ENCODE data around the gene FRMPD2.

FRMPD2 gene

GRCh38 chr10:48287417-48288391, 13.2 kb upstream of the FRMPD2 start:
- DNase-seq: no peak

- no peak for DNase-seq
These were observed 11.9 kb upstream of the FRMPD2 start for GRCh38 chr10:48286356-48286755.

GRCh38 chr10:48285710-48286109, 11.2 kb upstream of the FRMPD2 start:
- no peak for DNase-seq

- peak in 1 of 2 donors; percentile 42 for DNase-seq
These were observed 10.3 kb upstream of the FRMPD2 start for GRCh38 chr10:48284811-48285210.

GRCh38 chr10:48284002-48284546, 9.6 kb upstream of the FRMPD2 start:
- no peak for DNase-seq

- peak in 1 of 2 donors; percentile 37 for DNase-seq
These were observed 8.3 kb upstream of the FRMPD2 start for GRCh38 chr10:48282829-48283228.

- peak in 1 of 2 donors; percentile 10 for DNase-seq
These were observed 7.2 kb upstream of the FRMPD2 start for GRCh38 chr10:48281697-48282096.

GRCh38 chr10:48279081-48279751, 4.7 kb upstream of the FRMPD2 start:
- peak; percentile 4 to 77 for DNase-seq

- no peak for DNase-seq
These were observed 2.6 kb upstream of the FRMPD2 start for GRCh38 chr10:48277093-48277492.

GRCh38 chr10:48273741-48274140, 755 bp downstream of the FRMPD2 start:
- no peak for DNase-seq

GRCh38 chr10:48272682-48273081, 1.8 kb downstream of the FRMPD2 start:
- DNase-seq: no peak

GRCh38 chr10:48271047-48271730, 3.3 kb downstream of the FRMPD2 start:
- DNase-seq: no peak

GRCh38 chr10:48266528-48266927, 8.0 kb downstream of the FRMPD2 start:
- no peak for DNase-seq

GRCh38 chr10:48258105-48258504, 16.4 kb downstream of the FRMPD2 start:
- DNase-seq: no peak

GRCh38 chr10:48257407-48257961, 17.0 kb downstream of the FRMPD2 start:
- DNase-seq: no peak

GRCh38 chr10:48255722-48256121, 18.8 kb downstream of the FRMPD2 start:
- DNase-seq: no peak

- no peak for DNase-seq
These were observed 19.6 kb downstream of the FRMPD2 start for GRCh38 chr10:48254750-48255512.

GRCh38 chr10:48253970-48254657, 20.4 kb downstream of the FRMPD2 start:
- DNase-seq: no peak

GRCh38 chr10:48252354-48252650, 22.2 kb downstream of the FRMPD2 start:
- DNase-seq: no peak

- no peak for DNase-seq
These were observed 22.8 kb downstream of the FRMPD2 start for GRCh38 chr10:48251525-48252353.

GRCh38 chr10:48251152-48251524, 23.4 kb downstream of the FRMPD2 start:
- DNase-seq: no peak

Measured in inflammatory macrophage treated with lipopolysaccharide for 1 hour (primary cell).